Transverse colon (tissue), 4 donors: ENCODE measurements around the gene CNDP2.
"Not testable (repeated sequence)": the region's sequence is repeated elsewhere in the genome, so short reads cannot be mapped to it uniquely, and the experiment has no call there.

Source experiments
- CTCF ChIP-seq, 5 experiments: fragments of 200-600 bp in 3 of 5; fragments of 450-650 bp in 2 of 5; sonication (generic) in 3 of 5; IDR thresholded peaks; 1 replicate in 2 of 5; 2 replicates in 3 of 5; pipeline ENCODE4 v1.5.1; 2016 to 2017; ENCODE audit warnings: antibody characterized with exemption in 5 of 5, inconsistent platforms in 3 of 5, mild to moderate bottlenecking in 2 of 5, moderate library complexity in 1 of 5
- EP300 ChIP-seq: sonication (generic); formaldehyde crosslinking; IDR thresholded peaks from one replicate; pipeline ENCODE4 v1.6.1; 2017; ENCODE audit warnings: antibody characterized with exemption, low read depth
- POLR2A ChIP-seq: fragments of 450-650 bp; IDR thresholded peaks from one replicate; pipeline ENCODE4 v1.6.1; 2016; ENCODE audit warnings: antibody characterized with exemption, mild to moderate bottlenecking, moderate library complexity
- POLR2AphosphoS5 ChIP-seq, 3 donors: sonication (generic); formaldehyde crosslinking; IDR thresholded peaks; one replicate each; pipeline ENCODE4 v1.6.1; 2016; ENCODE audit warnings: antibody characterized with exemption in 3 of 3

- TF ChIP-seq CTCF (IDR thresholded peaks at IDR 0.05); POLR2A; POLR2AphosphoS5 (IDR thresholded peaks at IDR 0.05); EP300: not testable (repeated sequence)
Observed at GRCh38 chr18:74565993-74566392, 69.8 kb downstream of the CNDP2 start.
